WTC11 (cell line): ENCODE measurements around the gene CCDC117. TPM values are rescaled to one million over a fixed set of nuclear protein-coding genes. Genes with fewer than 3 reads are reported as not detected.
A peak's percentile ranks its signal among the peaks of the same experiment; 100 is the strongest.

Experiments
- ATAC-seq: fragments of 200-7000 bp; cut with Tn5 transposase; 2 replicates; pipeline ENCODE4 v1.10.0; 2021; ENCODE audit warnings: mild to moderate bottlenecking, moderate library complexity
- CTCF ChIA-PET: fragments of 300-600 bp; sonication (Branson Sonifier 250); formaldehyde crosslinking; loops from one replicate; lab custom pipeline; 2021; ENCODE audit warnings: antibody characterized with exemption; lab: Charles Lee
- POLR2A ChIA-PET: fragments of 350-600 bp; sonication (Branson Sonifier 250); formaldehyde crosslinking; loops from one replicate; lab custom pipeline; 2021; ENCODE audit warnings: antibody characterized with exemption; lab: Charles Lee
- DNase-seq: peaks from one replicate; pipeline ENCODE4 v3.0.0; 2021; ENCODE audit warnings: low spot score
- H3K27ac Mint-ChIP-seq: 2 replicates; pipeline ENCODE4 v1.8.0; 2021; ENCODE audit warnings: mixed read lengths
- H3K27me3 Mint-ChIP-seq: 2 replicates; pipeline ENCODE4 v1.8.0; 2021; ENCODE audit warnings: low read depth, mild to moderate bottlenecking, moderate library complexity, mixed read lengths
- H3K36me3 Mint-ChIP-seq: 2 replicates; pipeline ENCODE4 v1.8.0; 2021; ENCODE audit warnings: mixed read lengths
- H3K4me1 Mint-ChIP-seq: 2 replicates; pipeline ENCODE4 v1.8.0; 2022; ENCODE audit warnings: mixed read lengths
- H3K4me3 Mint-ChIP-seq: 2 replicates; pipeline ENCODE4 v1.8.0; 2021; ENCODE audit warnings: mild to moderate bottlenecking, moderate library complexity, mixed read lengths
- H3K9me3 Mint-ChIP-seq: 2 replicates; pipeline ENCODE4 v1.8.0; 2021; ENCODE audit warnings: mixed read lengths
- CREB1 ChIP-seq: sonication (generic); formaldehyde crosslinking; IDR thresholded peaks from 2 replicates; pipeline ENCODE4 v1.8.0; 2023; ENCODE audit warnings: mild to moderate bottlenecking, missing genetic modification reagents
- FOXP1 ChIP-seq: sonication (generic); formaldehyde crosslinking; IDR thresholded peaks from 2 replicates; pipeline ENCODE4 v1.8.0; 2022; ENCODE audit warnings: missing genetic modification reagents, mild to moderate bottlenecking, moderate library complexity, borderline replicate concordance
- GRHL2 ChIP-seq: fragments of 250-450 bp; sonication (Bioruptor Pico); IDR thresholded peaks from 2 replicates; pipeline ENCODE4 v1.8.0; 2022; ENCODE audit warnings: mild to moderate bottlenecking, moderate library complexity; ENCODE audit not compliant: insufficient replicate concordance, severe bottlenecking
- JAZF1 ChIP-seq: fragments of 250-450 bp; sonication (Bioruptor Pico); IDR thresholded peaks from 2 replicates; pipeline ENCODE4 v1.9.0; 2021; ENCODE audit warnings: moderate library complexity, mild to moderate bottlenecking, inconsistent platforms
- JUN ChIP-seq: sonication (generic); formaldehyde crosslinking; IDR thresholded peaks from 2 replicates; pipeline ENCODE4 v1.8.0; 2023; ENCODE audit warnings: mild to moderate bottlenecking, missing genetic modification reagents
- MXD4 ChIP-seq: fragments of 250-450 bp; sonication (Bioruptor Pico); IDR thresholded peaks from 2 replicates; pipeline ENCODE4 v1.8.0; 2021; ENCODE audit warnings: mild to moderate bottlenecking, moderate library complexity, borderline replicate concordance
- NFE2L1 ChIP-seq: sonication (generic); formaldehyde crosslinking; IDR thresholded peaks from 2 replicates; pipeline ENCODE4 v1.8.1; 2023; ENCODE audit warnings: missing genetic modification reagents
- NR1H2 ChIP-seq: sonication (generic); formaldehyde crosslinking; IDR thresholded peaks from 2 replicates; pipeline ENCODE4 v1.9.0; 2021; ENCODE audit warnings: mild to moderate bottlenecking, moderate library complexity, missing genetic modification reagents
- NR3C1 ChIP-seq: sonication (generic); formaldehyde crosslinking; conservative IDR thresholded peaks from 2 replicates; pipeline ENCODE4 v1.8.1; 2023; ENCODE audit warnings: low read depth, mild to moderate bottlenecking, missing genetic modification reagents
- OVOL2 ChIP-seq: fragments of 250-450 bp; sonication (Bioruptor Pico); IDR thresholded peaks from 2 replicates; pipeline ENCODE4 v1.9.0; 2021; ENCODE audit warnings: mild to moderate bottlenecking, borderline replicate concordance
- PRRX2 ChIP-seq: fragments of 250-450 bp; sonication (Bioruptor Pico); IDR thresholded peaks from 2 replicates; pipeline ENCODE4 v1.8.0; 2021; ENCODE audit warnings: mild to moderate bottlenecking
- RELA ChIP-seq: sonication (generic); formaldehyde crosslinking; IDR thresholded peaks from 2 replicates; pipeline ENCODE4 v1.8.1; 2022; ENCODE audit warnings: missing genetic modification reagents, mild to moderate bottlenecking, borderline replicate concordance
- RORB ChIP-seq: fragments of 250-450 bp; sonication (Bioruptor Pico); IDR thresholded peaks from 2 replicates; pipeline ENCODE4 v1.9.0; 2021; ENCODE audit warnings: mild to moderate bottlenecking
- SOX15 ChIP-seq: fragments of 250-450 bp; sonication (Bioruptor Pico); IDR thresholded peaks from 2 replicates; pipeline ENCODE4 v1.9.0; 2021; ENCODE audit warnings: mild to moderate bottlenecking
- TEAD1 ChIP-seq: sonication (generic); formaldehyde crosslinking; IDR thresholded peaks from 2 replicates; pipeline ENCODE4 v1.8.0; 2022; ENCODE audit warnings: mild to moderate bottlenecking, missing genetic modification reagents
- ZNF219 ChIP-seq: sonication (generic); formaldehyde crosslinking; IDR thresholded peaks from 2 replicates; pipeline ENCODE4 v1.8.0; 2023; ENCODE audit warnings: missing genetic modification reagents, mild to moderate bottlenecking, borderline replicate concordance
- ZNF317 ChIP-seq: sonication (generic); formaldehyde crosslinking; IDR thresholded peaks from 2 replicates; pipeline ENCODE4 v1.8.1; 2023; ENCODE audit warnings: low read depth, mild to moderate bottlenecking, moderate library complexity, missing genetic modification reagents, borderline replicate concordance
- ZNF671 ChIP-seq: fragments of 250-450 bp; sonication (Bioruptor Pico); IDR thresholded peaks from 2 replicates; pipeline ENCODE4 v1.8.0; 2021; ENCODE audit warnings: mild to moderate bottlenecking
- total RNA-seq: library from RNA; stranded (reverse); gene quantifications from 3 replicates; pipeline ENCODE4 v1.2.3, GENCODE V29; 2021
- TF ChIP-seq, protein P1 (sequence below): sonication (generic); formaldehyde crosslinking; IDR thresholded peaks from 2 replicates; pipeline ENCODE4 v1.8.0; 2022; ENCODE audit warnings: mild to moderate bottlenecking, missing genetic modification reagents
- TF ChIP-seq, protein P2 (sequence below): fragments of 250-450 bp; sonication (Bioruptor Pico); IDR thresholded peaks from 2 replicates; pipeline ENCODE4 v1.9.0; 2021; ENCODE audit warnings: moderate library complexity, mild to moderate bottlenecking, inconsistent platforms, borderline replicate concordance
- TF ChIP-seq, protein P3 (sequence below): sonication (generic); formaldehyde crosslinking; IDR thresholded peaks from 2 replicates; pipeline ENCODE4 v1.8.0; 2022; ENCODE audit warnings: mild to moderate bottlenecking, missing genetic modification reagents
- TF ChIP-seq, protein P4 (sequence below): sonication (generic); formaldehyde crosslinking; IDR thresholded peaks from 2 replicates; pipeline ENCODE4 v1.8.1; 2023; ENCODE audit warnings: mild to moderate bottlenecking, missing genetic modification reagents
- TF ChIP-seq, protein P5 (sequence below): sonication (generic); formaldehyde crosslinking; IDR thresholded peaks from 2 replicates; pipeline ENCODE4 v1.8.1; 2022; ENCODE audit warnings: missing genetic modification reagents, borderline replicate concordance
- TF ChIP-seq, protein P6 (sequence below): sonication (generic); formaldehyde crosslinking; IDR thresholded peaks from 2 replicates; pipeline ENCODE4 v1.8.1; 2023; ENCODE audit warnings: mild to moderate bottlenecking, moderate library complexity, missing genetic modification reagents
- TF ChIP-seq, protein P7 (sequence below): fragments of 250-450 bp; sonication (Bioruptor Pico); IDR thresholded peaks from 2 replicates; pipeline ENCODE4 v1.9.0; 2021; ENCODE audit warnings: mild to moderate bottlenecking

CCDC117 gene
- total RNA-seq, 1 experiment from 2014 or later: 39.0 TPM

DNA sequence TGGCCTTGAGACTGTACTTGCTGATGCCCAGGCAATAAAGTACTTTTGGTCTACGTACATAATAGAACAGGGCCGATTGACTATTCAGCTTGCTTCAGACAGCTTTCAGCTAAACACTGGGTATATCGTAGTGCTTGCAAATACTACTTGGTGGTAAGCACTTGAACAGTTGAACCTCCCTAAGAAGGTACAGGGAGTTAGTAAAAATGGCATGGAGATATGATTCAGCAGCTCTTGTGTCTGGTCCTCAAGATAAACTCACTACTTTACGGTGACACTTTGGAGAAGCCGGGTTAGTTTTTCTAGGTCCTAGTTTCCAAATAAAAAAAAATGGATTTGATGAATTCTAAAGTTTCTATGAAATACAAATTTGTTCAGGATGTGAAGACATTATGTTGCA is 7.3 kb downstream of the CCDC117 start:
- Mint-ChIP-seq H3K9me3 (no peaks in the 10 kb centered on the region), H3K27ac (no peak overlapping the region), H3K27me3 (no peaks in the 10 kb centered on the region), H3K4me3 (no peak overlapping the region), H3K4me1 (no peaks in the 10 kb centered on the region), H3K36me3 (peaks cover 49% of the 10 kb centered on the region)
- ChIA-PET POLR2A (no interaction called here), CTCF (no interaction called here)
- TF ChIP-seq, protein P1, sequence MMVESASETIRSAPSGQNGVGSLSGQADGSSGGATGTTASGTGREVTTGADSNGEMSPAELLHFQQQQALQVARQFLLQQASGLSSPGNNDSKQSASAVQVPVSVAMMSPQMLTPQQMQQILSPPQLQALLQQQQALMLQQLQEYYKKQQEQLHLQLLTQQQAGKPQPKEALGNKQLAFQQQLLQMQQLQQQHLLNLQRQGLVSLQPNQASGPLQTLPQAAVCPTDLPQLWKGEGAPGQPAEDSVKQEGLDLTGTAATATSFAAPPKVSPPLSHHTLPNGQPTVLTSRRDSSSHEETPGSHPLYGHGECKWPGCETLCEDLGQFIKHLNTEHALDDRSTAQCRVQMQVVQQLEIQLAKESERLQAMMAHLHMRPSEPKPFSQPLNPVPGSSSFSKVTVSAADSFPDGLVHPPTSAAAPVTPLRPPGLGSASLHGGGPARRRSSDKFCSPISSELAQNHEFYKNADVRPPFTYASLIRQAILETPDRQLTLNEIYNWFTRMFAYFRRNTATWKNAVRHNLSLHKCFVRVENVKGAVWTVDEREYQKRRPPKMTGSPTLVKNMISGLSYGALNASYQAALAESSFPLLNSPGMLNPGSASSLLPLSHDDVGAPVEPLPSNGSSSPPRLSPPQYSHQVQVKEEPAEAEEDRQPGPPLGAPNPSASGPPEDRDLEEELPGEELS (CRISPR knock-in tag): no peak
- TF ChIP-seq ZNF219 (no peak), JAZF1 (CRISPR knock-in tag) (no peak), ZNF671 (no peak), RELA (CRISPR knock-in tag) (no peak), PRRX2 (CRISPR knock-in tag) (no peak)
- TF ChIP-seq, protein P2, sequence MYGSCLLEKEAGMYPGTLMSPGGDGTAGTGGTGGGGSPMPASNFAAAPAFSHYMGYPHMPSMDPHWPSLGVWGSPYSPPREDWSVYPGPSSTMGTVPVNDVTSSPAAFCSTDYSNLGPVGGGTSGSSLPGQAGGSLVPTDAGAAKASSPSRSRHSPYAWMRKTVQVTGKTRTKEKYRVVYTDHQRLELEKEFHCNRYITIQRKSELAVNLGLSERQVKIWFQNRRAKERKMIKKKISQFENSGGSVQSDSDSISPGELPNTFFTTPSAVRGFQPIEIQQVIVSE (CRISPR knock-in tag): no peak
- ATAC-seq (no peak), DNase-seq (no peak)

DNA sequence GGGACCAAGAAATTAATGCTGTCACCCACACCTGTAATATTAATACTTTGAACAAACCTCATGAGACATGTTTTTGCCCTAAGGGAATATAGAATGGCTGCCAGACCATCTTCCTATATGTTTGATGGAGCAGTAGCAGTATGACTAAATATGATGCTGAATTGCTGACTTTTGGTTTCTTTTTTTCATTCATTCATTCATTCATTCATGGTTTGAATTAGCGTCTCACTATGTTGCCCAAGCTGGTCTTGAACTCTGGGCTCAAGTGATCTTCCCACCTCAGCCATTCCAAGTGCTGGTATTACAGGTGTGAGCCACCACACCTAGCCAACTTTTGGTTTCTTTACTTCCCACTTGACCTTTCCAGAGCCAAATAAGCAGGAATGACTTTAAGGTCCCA is 7.8 kb downstream of the CCDC117 start:
- H3K9me3 Mint-ChIP-seq: no peaks in the 10 kb centered on the region
- TF ChIP-seq NR3C1 (CRISPR knock-in tag): no peak
- TF ChIP-seq, protein P3, sequence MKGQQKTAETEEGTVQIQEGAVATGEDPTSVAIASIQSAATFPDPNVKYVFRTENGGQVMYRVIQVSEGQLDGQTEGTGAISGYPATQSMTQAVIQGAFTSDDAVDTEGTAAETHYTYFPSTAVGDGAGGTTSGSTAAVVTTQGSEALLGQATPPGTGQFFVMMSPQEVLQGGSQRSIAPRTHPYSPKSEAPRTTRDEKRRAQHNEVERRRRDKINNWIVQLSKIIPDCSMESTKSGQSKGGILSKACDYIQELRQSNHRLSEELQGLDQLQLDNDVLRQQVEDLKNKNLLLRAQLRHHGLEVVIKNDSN (CRISPR knock-in tag): no peak
- TF ChIP-seq, protein P4, sequence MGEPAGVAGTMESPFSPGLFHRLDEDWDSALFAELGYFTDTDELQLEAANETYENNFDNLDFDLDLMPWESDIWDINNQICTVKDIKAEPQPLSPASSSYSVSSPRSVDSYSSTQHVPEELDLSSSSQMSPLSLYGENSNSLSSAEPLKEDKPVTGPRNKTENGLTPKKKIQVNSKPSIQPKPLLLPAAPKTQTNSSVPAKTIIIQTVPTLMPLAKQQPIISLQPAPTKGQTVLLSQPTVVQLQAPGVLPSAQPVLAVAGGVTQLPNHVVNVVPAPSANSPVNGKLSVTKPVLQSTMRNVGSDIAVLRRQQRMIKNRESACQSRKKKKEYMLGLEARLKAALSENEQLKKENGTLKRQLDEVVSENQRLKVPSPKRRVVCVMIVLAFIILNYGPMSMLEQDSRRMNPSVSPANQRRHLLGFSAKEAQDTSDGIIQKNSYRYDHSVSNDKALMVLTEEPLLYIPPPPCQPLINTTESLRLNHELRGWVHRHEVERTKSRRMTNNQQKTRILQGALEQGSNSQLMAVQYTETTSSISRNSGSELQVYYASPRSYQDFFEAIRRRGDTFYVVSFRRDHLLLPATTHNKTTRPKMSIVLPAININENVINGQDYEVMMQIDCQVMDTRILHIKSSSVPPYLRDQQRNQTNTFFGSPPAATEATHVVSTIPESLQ (CRISPR knock-in tag): no peak
- TF ChIP-seq TEAD1 (CRISPR knock-in tag): no peak
- no peak for TF ChIP-seq NR1H2 (CRISPR knock-in tag)
- no peak for TF ChIP-seq ZNF317 (CRISPR knock-in tag)
- no peak for TF ChIP-seq RORB (CRISPR knock-in tag)
- TF ChIP-seq FOXP1 (CRISPR knock-in tag): no peak
- TF ChIP-seq, protein P5, sequence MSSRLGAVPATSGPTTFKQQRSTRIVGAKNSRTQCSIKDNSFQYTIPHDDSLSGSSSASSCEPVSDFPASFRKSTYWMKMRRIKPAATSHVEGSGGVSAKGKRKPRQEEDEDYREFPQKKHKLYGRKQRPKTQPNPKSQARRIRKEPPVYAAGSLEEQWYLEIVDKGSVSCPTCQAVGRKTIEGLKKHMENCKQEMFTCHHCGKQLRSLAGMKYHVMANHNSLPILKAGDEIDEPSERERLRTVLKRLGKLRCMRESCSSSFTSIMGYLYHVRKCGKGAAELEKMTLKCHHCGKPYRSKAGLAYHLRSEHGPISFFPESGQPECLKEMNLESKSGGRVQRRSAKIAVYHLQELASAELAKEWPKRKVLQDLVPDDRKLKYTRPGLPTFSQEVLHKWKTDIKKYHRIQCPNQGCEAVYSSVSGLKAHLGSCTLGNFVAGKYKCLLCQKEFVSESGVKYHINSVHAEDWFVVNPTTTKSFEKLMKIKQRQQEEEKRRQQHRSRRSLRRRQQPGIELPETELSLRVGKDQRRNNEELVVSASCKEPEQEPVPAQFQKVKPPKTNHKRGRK (CRISPR knock-in tag): no peak
- TF ChIP-seq NFE2L1 (CRISPR knock-in tag): no peak
- no peak for TF ChIP-seq OVOL2 (CRISPR knock-in tag)
- no peak for TF ChIP-seq GRHL2
- TF ChIP-seq SOX15: no peak
- no peak for TF ChIP-seq CREB1 (CRISPR knock-in tag)
- no peak for TF ChIP-seq MXD4 (CRISPR knock-in tag)
- TF ChIP-seq ZNF671: no peak
- TF ChIP-seq, protein P6, sequence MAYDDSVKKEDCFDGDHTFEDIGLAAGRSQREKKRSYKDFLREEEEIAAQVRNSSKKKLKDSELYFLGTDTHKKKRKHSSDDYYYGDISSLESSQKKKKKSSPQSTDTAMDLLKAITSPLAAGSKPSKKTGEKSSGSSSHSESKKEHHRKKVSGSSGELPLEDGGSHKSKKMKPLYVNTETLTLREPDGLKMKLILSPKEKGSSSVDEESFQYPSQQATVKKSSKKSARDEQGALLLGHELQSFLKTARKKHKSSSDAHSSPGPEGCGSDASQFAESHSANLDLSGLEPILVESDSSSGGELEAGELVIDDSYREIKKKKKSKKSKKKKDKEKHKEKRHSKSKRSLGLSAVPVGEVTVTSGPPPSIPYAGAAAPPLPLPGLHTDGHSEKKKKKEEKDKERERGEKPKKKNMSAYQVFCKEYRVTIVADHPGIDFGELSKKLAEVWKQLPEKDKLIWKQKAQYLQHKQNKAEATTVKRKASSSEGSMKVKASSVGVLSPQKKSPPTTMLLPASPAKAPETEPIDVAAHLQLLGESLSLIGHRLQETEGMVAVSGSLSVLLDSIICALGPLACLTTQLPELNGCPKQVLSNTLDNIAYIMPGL (CRISPR knock-in tag): no peak
- TF ChIP-seq JUN (CRISPR knock-in tag): no peak
- TF ChIP-seq, protein P7, sequence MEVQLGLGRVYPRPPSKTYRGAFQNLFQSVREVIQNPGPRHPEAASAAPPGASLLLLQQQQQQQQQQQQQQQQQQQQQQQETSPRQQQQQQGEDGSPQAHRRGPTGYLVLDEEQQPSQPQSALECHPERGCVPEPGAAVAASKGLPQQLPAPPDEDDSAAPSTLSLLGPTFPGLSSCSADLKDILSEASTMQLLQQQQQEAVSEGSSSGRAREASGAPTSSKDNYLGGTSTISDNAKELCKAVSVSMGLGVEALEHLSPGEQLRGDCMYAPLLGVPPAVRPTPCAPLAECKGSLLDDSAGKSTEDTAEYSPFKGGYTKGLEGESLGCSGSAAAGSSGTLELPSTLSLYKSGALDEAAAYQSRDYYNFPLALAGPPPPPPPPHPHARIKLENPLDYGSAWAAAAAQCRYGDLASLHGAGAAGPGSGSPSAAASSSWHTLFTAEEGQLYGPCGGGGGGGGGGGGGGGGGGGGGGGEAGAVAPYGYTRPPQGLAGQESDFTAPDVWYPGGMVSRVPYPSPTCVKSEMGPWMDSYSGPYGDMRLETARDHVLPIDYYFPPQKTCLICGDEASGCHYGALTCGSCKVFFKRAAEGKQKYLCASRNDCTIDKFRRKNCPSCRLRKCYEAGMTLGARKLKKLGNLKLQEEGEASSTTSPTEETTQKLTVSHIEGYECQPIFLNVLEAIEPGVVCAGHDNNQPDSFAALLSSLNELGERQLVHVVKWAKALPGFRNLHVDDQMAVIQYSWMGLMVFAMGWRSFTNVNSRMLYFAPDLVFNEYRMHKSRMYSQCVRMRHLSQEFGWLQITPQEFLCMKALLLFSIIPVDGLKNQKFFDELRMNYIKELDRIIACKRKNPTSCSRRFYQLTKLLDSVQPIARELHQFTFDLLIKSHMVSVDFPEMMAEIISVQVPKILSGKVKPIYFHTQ (CRISPR knock-in tag): no peak
- DNase-seq (no peak), ATAC-seq (no peak)
- H3K27ac Mint-ChIP-seq: peak overlapping the region; percentile 45; the same call in 1 of the 2 replicates
- peaks cover 50% of the 10 kb centered on the region for H3K36me3 Mint-ChIP-seq
- ChIA-PET POLR2A (no interaction called here), CTCF (no interaction called here)
- no peaks in the 10 kb centered on the region for H3K27me3 Mint-ChIP-seq
- H3K4me1 Mint-ChIP-seq: no peaks in the 10 kb centered on the region
- H3K4me3 Mint-ChIP-seq: no peak overlapping the region
